GM13976 (cell line): ENCODE data around the gene GC.

ENCODE experiments used
- DNase-seq: peaks from one replicate; pipeline ENCODE4 v3.0.0; 2012; ENCODE audit warnings: low spot score
- in situ Hi-C: fragments of 300-500 bp; cut with MboI; formaldehyde crosslinking; loops from one replicate; pipeline ENCODE4 v1.12.0; 2022; ENCODE audit warnings: low sequenced_read_pairs, mixed read lengths, inconsistent platforms; ENCODE audit not compliant: unreplicated experiment
- TF ChIP-seq, protein P1 (sequence below): IDR thresholded peaks from 2 replicates; pipeline ENCODE4 v1.5.1; 2012; ENCODE audit warnings: borderline replicate concordance, mild to moderate bottlenecking; ENCODE audit not compliant: insufficient read depth; ENCODE audit errors: extremely low read depth, missing control alignments, control extremely low read depth

Gene GC

GRCh38 chr4:71732706-71733105 is 51.2 kb downstream of the GC start:
- in situ Hi-C loops: loop anchor here (25.0 kb wide), 1 partner anchor 555 kb away; no protein-coding TSS in a partner anchor

GRCh38 chr4:71732066-71732465 is 51.8 kb downstream of the GC start:
- in situ Hi-C loops: loop anchor here (25.0 kb wide), 1 partner anchor 555 kb away; no protein-coding TSS in a partner anchor
- TF ChIP-seq, protein P1, sequence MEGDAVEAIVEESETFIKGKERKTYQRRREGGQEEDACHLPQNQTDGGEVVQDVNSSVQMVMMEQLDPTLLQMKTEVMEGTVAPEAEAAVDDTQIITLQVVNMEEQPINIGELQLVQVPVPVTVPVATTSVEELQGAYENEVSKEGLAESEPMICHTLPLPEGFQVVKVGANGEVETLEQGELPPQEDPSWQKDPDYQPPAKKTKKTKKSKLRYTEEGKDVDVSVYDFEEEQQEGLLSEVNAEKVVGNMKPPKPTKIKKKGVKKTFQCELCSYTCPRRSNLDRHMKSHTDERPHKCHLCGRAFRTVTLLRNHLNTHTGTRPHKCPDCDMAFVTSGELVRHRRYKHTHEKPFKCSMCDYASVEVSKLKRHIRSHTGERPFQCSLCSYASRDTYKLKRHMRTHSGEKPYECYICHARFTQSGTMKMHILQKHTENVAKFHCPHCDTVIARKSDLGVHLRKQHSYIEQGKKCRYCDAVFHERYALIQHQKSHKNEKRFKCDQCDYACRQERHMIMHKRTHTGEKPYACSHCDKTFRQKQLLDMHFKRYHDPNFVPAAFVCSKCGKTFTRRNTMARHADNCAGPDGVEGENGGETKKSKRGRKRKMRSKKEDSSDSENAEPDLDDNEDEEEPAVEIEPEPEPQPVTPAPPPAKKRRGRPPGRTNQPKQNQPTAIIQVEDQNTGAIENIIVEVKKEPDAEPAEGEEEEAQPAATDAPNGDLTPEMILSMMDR: no peak
- DNase-seq: no peak

More at GRCh38 chr4:71732706-71733105, 51.2 kb downstream of the GC start:
- TF ChIP-seq, protein P1: peak; percentile 29
- DNase-seq: no peak

DNA sequence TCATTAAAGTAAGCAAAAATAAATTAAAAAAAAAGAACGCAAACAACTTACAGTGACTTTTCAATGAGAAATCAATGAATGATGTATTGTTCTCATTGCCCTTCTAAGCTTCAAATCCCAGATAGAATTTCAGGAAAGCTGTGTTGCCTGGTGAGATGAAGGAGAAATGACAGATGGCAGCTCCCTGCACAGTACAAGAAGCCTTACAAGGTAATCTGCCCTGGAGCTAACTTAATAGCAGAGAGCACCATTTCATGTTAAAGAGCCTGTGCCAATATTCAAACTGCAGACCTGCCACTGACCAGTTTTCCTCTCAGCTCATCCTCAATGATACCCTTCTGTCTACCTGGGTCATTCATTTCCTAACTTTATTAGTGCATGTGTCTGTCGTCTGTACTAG is 54.0 kb downstream of the GC start:
- in situ Hi-C loops: loop anchor here (25.0 kb wide), 1 partner anchor 557 kb away; no protein-coding TSS in a partner anchor

DNA sequence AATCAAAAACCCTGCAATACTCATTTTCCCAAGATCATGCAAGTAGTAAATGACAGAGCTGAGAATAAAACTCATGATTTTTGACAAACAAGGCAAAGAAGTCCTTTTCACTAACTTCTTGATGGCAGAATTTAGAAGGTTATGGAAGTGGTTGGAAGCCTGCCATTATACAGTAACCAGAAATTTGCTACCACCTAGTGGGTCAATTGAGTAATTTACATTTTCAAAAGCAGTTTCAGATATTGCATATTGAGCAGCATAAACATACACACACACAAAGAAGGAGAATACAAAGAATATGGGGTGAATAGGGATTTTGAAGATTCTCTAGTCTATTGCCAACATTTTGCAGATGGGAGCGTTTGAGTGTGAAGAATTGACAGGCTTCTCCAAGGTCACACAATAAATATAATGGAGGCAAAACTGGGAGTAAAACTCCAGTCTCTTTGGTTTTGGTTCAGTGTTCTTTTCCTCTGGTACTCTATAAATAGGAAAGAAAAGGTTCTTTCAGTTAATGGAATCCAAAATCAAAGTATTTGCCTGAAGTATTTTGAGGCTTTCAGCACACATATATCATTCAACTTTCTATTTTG is 70.2 kb downstream of the GC start:
- no peak for DNase-seq
- in situ Hi-C loops: loop anchor here (25.0 kb wide), 1 partner anchor 451 kb away; no protein-coding TSS in a partner anchor
- TF ChIP-seq, protein P1: peak; percentile 19

More for the DNA sequence above, 54.0 kb downstream of the GC start:
- no peak for DNase-seq
- TF ChIP-seq, protein P1: no peak

DNA sequence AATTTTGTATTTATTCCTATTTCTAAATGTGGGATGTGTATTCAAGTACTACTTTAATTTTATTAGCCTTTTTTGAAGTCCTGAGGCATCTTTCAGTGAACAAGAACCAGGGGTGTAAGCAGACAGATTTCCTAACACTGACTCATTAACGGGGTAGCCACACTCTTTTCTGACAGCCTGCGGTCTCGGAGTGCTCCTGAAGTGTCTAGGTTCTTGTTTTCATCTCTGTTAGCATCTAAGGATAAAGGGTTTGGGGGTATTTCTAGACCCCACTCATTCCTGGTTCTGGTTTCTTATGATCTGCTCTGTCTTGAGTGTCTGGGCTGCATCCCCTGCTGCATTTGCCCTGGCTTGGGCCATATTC is 71.9 kb downstream of the GC start:
- TF ChIP-seq, protein P1: no peak
- in situ Hi-C loops: loop anchor here (25.0 kb wide), 1 partner anchor 450 kb away; no protein-coding TSS in a partner anchor
- DNase-seq: no peak

DNA sequence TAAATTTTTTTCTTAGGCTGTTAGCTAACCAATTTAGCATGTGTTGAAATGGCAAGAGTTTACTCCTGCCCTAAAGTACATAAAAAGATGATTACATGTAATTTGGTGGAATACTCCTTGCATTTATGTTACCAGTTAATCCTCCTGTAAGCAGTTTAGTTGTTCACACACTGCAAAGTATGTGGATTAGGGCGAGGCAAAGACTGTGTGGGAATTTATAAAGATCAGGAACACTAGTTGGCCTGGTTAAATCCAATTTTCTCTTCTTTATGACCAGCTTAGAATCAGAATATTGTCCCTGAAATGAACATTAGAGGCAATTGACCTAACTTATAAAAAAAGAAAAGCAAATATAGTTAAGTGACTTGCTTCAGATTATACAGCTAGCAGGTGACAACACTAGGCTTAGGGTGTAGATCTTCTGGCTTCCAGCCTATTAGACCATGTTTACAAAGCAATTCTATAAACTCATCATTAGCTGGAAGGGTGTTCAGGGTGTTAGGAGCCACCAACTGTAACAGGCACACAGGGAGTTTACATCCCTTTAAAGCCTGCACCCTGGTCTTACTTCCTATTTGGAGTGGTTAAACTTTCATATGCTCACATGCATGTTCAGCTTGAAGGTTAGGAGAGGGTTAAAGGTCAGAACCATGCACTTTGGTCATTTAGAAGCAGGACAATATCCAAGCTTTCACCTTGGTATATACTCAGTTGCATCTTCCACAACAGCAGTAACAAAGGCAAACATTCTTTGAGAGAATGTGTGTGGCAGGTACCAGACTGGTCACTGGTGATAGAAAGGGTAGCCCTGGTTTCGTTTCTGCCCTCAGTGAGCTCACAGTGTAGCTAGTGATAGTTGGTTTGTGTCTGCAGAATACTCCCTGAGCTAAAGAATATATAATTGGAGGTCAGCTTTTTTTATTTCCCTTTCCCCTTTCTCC is 72.6 kb downstream of the GC start:
- TF ChIP-seq, protein P1: no peak
- DNase-seq: no peak
- in situ Hi-C loops: loop anchor here (25.0 kb wide), 1 partner anchor 449 kb away; no protein-coding TSS in a partner anchor
